ENCODE data around the gene TGFBR2.

Gene TGFBR2

DNA sequence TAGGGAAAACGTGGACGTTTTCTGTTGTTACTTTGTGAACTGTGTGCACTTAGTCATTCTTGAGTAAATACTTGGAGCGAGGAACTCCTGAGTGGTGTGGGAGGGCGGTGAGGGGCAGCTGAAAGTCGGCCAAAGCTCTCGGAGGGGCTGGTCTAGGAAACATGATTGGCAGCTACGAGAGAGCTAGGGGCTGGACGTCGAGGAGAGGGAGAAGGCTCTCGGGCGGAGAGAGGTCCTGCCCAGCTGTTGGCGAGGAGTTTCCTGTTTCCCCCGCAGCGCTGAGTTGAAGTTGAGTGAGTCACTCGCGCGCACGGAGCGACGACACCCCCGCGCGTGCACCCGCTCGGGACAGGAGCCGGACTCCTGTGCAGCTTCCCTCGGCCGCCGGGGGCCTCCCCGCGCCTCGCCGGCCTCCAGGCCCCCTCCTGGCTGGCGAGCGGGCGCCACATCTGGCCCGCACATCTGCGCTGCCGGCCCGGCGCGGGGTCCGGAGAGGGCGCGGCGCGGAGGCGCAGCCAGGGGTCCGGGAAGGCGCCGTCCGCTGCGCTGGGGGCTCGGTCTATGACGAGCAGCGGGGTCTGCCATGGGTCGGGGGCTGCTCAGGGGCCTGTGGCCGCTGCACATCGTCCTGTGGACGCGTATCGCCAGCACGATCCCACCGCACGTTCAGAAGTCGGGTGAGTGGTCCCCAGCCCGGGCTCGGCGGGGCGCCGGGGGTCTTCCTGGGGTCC lies at the start of gene TGFBR2:
Gene TGFBR2, plus strand, starts transcription at position 301 of the 731 bp plus-strand sequence. Its CDS starts 283 bp downstream, at position 584.
- DNase-seq (ENCODE audit: low spot score): peak; percentile 95

DNA sequence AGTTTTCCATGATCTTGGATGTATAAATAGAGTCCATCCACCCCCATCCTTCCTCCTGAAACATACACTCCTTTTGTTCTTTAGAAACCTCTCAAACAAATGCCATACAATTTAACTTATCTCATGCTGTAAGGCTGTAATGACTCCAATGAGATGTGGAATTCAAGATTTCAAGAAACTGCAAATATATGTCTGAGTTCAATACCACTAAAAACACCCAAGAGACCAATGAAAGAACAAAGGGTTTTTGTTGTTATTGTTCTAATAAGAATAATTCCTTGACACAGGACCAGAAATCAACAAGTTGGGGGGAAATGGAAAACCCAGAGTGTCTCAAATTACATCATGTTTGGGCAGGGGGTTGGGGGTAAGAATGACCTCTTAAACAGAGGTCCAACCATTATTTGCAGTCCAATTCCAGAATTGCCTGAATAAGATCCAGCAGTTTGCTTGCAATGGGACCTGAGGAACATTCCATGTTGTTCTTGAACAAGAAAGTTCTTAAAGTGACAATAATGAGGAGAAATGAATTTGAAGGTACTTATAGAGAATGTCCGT lies 48.6 kb upstream of the TGFBR2 start:
- DNase-seq (ENCODE audit: low spot score): no peak

- DNase-seq (ENCODE audit: low spot score): no peak
Observed at GRCh38 chr3:30563956-30564355, 42.4 kb upstream of the TGFBR2 start.

DNA sequence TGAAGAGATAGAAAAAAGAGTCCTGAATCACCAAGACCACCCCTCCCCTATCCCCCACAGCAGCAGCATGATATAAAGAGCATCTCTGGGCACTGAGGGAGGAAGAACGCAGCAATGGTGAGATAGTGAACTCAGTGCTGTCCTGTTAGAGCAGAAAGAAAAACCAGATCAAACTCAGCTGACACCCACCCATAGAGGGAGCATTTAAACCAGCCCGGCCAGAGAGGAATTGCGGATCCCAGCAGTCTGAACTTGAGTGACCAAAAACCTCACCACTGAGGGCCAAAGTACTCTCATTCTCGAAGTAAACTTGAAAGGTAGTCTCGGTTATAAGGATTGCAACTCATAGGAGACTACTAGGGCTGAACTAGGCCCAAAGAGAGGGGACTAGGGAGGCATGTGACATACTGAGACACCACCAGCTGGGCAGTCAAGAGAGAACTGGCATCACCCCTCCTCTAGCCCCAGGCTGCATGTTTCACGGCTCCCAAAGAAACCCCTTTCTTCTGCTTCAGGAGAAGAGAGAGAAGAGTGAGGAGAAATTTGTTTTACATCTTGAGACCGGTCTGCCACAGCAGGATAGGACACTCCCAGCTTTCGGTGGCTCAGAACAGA lies 39.2 kb upstream of the TGFBR2 start:
- DNase-seq (ENCODE audit: low spot score): no peak

- DNase-seq (ENCODE audit: low spot score): no peak
Observed at GRCh38 chr3:30576946-30577345, 29.5 kb upstream of the TGFBR2 start.

DNA sequence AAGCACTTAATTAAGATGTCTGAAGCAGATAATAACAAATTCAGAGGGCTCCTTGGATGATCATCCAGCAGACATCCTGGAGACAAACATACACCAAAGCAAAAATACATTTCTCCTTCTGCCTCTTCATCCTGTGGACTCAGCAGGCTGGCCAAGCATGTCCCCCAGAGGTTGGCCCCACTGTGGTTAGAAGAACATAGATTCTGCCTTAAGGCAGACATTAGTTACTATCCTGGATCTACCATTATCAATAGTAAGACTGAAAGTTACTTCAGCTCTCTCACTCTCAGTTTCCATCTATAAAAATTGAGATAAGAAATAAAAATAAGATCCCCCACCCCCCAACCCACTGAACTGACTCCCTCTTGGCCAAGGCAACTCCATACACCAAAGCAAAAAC lies 28.6 kb upstream of the TGFBR2 start:
- DNase-seq (ENCODE audit: low spot score): no peak

- DNase-seq (ENCODE audit: low spot score): peak; percentile 85
Observed at GRCh38 chr3:30578479-30578878, 27.9 kb upstream of the TGFBR2 start.

DNA sequence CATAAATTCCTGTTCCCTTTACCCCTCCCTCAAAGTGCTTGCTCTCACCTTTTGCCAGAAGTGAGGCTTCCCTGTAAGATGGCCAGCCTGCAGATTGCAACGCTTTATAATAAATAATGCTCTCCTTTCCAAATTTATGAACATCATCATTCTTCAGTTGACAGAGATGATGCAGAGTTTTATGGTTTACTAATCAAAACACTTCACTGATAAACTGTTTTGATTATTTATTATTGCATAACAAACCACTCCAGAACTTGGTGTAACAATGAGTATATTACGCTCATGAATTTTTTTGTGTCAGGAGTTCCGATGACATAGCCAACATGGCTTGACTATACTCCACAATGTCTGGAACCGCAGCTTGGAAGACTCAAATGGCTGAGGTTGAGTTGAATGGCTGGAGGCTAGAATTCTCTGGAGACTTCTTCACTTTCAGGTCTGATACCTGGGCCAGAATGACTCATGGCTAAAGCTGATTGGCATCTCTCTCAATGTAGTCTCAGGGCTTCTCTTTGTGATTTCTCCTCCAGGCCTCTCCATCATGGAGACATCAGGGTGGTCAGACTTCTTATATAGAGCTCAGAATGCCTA lies 27.3 kb upstream of the TGFBR2 start:
- no peak for DNase-seq (ENCODE audit: low spot score)

DNA sequence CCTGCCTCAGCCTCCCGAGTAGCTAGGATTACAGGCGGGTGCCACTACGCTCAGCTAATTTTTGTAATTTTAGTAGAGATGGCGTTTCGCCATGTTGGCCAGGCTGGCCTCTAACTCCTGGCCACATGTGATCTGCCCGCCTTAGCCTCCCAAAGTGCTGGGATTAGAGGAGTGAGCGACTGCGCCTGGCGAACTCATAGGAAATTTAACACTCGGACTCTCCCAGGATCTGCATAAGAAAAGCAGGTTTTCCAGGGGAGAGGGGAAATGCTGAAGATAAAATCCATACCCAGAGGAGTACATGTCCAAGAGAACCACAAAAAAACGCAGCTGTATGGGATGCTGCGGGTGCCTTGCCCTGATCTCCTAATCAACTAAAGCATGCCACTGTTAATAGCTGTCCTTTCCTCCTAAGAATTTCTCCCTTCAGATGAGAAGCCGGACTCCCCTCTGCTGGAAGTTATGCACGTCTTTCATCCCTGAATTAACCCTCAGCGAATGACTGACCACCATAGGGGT lies 25.3 kb upstream of the TGFBR2 start:
- DNase-seq (ENCODE audit: low spot score): no peak

DNA sequence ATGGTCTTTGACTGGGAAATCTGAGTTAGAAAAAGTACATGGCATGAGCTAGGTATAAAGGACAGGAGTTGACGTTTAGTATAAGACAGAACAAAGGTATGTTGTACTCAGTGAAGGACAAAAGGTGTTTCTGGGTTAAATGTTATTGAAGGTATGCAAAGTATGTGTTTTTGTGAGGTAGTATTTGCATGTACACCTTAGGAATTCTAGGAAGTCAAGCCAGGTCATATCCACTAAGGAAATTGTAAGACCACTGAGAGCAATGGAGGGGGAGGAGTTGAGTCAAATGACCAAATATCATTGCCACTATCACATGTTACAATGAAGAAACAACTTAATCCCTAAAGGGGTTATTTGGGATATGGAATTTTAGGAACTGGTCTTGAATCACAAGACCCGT lies 24.4 kb upstream of the TGFBR2 start:
- DNase-seq (ENCODE audit: low spot score): no peak

DNA sequence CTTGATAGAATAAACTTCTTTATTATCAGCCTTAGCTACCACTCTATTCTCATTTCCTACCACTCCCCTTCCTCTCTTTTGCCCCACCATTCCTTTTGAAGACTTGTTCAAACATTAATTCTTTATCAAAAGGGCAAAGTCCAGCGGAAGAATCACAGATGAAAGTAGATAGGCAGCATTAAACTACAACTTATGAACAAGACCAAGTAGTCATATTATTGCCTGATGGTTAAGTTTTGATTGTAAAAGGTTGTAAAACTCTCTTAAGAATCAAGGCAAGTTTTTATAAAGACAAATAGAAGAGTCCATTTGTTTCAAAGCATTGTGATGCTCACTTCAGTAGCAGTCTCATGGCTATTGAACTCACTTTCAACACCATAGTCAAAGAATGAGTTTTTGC lies 22.4 kb upstream of the TGFBR2 start:
- DNase-seq (ENCODE audit: low spot score): no peak

- no peak for DNase-seq (ENCODE audit: low spot score)
Observed at GRCh38 chr3:30585654-30586053, 20.7 kb upstream of the TGFBR2 start.

DNA sequence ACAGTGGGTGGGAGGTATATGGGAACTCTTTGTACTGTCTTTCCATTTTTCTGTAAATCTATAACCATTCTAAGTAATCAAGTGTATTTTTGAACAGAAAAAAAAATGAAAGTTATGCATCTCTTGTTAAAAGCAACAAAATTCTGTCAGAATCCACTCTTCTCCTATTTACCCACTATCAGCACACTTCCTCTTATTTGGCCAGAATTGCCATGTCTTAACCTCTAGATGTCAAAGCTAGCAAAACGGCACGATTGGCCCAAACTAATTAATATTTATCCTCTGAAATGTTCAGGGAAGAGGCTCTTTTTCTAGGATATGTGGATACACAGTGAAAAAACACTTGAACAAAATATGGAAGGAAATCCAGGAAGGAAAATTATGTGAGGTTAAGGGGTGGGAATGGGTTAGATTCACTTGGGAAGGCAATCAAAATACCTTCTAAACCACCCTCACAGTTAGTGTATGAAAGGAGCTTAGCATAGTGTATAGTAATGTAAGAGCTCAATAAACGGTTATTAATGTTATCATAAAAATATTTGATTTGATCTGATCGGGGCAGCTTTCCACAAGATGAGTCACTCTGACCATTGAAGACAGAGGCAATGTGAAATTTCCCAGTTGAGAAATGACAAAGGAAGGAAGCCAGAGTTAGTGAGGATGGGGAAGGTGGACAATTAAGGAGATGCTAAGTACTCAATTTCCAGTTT lies 20.1 kb upstream of the TGFBR2 start:
- no peak for DNase-seq (ENCODE audit: low spot score)

DNA sequence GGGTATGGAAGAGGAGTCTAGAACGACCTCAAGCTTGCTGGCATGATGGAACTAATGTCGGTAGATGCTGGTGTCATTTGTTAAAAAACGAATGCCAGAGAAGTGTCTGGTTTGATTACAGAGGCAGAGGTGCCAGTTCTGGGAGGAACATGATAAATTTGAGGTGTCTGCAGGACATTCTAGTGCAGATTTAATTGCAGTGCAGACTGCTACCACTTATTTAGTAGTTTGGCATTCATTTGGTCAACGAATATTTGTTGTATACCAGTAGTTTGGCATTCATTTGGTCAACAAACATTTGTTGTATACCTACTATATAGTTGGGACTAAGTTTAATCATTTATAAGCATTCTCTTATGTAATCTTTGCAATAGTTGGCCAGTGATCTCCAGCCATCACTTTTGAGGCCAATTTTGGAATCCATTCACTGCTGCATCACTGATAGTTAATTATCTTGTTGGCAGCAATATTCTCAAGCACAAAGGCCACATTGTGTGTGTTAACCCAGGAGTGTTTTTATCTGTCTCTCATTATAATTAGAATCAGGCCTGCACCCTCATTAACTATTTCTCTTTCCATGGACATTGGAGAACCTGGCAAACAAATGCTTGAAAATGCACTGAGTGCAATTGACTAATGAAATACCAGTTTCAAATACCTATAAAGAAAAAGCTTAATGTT lies 19.5 kb upstream of the TGFBR2 start:
- DNase-seq (ENCODE audit: low spot score): no peak

GRCh38 chr3:30587904-30588303 lies 18.5 kb upstream of the TGFBR2 start:
- DNase-seq (ENCODE audit: low spot score): no peak

- DNase-seq (ENCODE audit: low spot score): no peak
Observed at GRCh38 chr3:30596152-30596551, 10.2 kb upstream of the TGFBR2 start.

- peak; percentile 65 for DNase-seq (ENCODE audit: low spot score)
Observed at GRCh38 chr3:30597131-30597768, 9.2 kb upstream of the TGFBR2 start.

DNA sequence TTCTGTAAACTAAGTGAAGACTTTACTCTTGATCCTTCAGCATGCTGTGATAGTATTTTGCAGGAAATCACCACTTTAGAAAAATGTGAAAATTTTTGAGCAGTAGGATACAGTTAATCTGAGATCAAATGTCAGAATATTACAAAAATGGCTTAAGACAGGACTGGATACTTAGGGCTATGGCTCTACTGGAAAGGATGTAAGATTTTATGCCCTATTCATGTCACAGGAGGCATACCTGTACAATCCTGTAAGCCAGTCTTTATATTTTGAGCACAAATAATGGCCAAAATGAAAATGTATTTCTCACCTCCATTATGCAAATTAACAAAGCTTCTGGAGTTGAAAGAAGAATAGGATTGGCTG lies 8.6 kb upstream of the TGFBR2 start:
- no peak for DNase-seq (ENCODE audit: low spot score)

- no peak for DNase-seq (ENCODE audit: low spot score)
Observed at GRCh38 chr3:30598668-30599545, 7.5 kb upstream of the TGFBR2 start.

DNA sequence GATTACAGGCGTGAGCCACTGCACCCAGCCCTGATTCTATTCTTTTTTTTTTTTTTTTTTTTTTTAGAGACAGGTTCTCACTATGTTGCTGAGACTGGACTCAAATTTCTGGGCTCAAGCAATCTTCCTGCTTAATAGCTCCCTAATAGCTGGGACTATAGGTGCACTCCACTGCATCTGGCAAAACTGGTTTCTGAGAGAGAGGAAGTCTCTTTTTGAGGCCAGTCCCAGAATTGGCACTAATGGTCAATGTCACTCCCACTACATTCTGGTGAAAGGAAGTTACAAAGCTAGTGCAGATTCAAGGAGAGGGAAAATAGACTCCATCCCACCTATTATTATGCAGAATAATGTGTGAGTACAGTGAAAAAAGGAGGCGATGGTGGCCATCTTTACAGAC lies 5.8 kb upstream of the TGFBR2 start:
- DNase-seq (ENCODE audit: low spot score): no peak

Data from GM03348 (cell line).